NCI-H345 treated with DMSO at 0.1 percent for 48 hours (cell line): ENCODE data around the gene SLC9A3.

Experiments
- DNase-seq: peaks from one replicate; lab custom pipeline; 2025; ENCODE audit not compliant: unreplicated experiment; lab: John Stamatoyannopoulos, UW

Gene SLC9A3

DNA sequence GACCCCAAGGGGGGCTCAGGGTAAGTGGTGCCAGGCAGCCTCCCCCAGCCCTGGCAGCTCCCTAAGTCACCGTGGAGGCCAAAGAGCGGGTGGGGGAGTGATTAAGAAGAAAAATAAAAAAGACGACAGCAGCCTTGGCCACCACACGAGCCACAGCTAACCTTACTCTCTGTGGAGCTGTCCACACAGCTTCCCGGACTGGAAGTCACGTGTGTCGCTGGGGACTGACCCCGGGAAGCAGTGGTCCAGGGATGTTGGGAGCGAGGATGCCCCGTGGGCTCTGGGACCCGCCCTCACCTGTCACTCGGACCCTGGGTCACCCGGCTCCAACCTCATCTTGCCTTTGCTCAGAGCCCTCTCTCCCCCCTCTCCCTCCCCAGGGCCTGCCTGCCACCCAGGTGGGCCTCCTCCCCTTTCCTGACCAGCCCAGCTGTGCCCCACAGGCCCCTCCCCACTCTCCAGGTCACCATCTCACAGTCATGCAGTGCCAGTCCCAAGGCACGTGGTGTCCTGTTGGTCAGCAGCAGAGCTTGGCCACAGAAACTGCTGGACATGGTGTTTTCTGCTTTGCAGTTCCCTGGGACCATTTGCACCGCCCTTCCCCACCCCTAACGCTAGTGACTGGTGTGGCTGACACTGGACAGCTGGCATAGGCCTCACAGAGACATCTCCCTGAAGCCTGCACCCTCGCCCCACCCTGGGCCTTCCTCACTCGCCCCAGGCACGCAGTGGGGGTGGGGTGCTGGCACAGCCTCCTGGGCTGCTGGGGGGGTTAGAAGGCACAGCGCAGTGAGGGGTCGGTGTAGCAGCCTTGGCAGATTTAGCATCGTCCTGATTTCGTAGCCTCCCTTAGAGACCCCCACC, 91.1 kb downstream of the SLC9A3 start:
- no peak for DNase-seq

GRCh38 chr5:432201-432927, 91.9 kb downstream of the SLC9A3 start:
- DNase-seq = no peak

- DNase-seq = no peak
These were observed 92.6 kb downstream of the SLC9A3 start for GRCh38 chr5:431711-432050.

DNA sequence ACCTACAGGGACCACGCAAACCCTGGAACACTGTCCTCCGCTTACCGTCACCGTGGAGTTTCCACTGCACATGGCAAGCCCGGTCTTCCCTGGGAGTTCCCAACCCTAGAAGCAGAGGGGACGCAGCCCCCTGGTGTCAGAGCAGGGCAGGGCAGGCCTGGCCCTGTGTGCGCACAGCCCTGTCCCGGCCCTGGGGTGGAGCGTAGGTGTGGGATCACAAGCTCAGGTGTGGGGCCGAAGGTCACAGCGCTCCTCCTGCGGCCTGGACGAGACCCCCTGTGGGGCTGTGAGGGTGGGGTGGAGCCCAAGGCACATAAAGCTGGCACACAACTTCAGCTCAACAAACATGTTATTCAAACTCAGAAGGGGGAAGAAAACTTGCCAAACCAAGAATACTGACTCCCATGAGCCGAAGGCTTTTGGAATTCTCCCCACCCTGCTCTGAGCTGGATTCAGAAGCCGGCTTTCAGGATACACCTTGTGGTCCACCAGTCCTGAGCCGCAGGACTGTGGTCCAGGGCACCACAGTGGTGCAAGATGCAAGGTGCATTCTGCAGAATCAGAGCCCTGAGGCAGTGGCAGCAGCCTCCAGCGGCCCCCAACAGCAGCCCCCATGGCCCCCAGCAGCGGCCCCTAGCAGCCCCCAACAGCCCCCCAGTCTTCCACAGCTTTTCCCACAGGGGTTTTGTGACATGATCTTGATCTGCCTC, 93.1 kb downstream of the SLC9A3 start:
- DNase-seq = peak; percentile 21

GRCh38 chr5:430214-430925, 93.9 kb downstream of the SLC9A3 start:
- no peak for DNase-seq

GRCh38 chr5:429453-430188, 94.6 kb downstream of the SLC9A3 start:
- DNase-seq = no peak

GRCh38 chr5:428754-429452, 95.3 kb downstream of the SLC9A3 start:
- no peak for DNase-seq

DNA sequence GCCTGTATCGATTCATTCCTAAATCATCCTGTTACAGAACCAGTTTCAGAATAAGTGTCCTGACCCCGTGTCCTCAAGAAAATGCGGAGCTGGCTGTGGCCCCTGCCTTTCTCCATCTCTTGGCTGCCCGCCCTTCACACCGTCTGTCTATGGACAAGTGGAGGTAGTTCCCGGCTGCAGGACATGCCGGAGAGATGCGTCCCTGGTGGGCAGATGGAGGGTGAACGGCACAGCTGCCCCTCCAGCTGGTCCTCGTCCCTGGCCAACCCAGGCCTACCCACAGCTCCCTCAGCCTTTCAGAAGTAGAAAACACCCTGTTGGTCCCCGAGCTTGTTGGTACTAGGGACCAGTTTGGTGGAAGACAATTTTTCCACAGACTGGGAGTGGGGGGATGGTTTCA, 96.0 kb downstream of the SLC9A3 start:
- no peak for DNase-seq

DNA sequence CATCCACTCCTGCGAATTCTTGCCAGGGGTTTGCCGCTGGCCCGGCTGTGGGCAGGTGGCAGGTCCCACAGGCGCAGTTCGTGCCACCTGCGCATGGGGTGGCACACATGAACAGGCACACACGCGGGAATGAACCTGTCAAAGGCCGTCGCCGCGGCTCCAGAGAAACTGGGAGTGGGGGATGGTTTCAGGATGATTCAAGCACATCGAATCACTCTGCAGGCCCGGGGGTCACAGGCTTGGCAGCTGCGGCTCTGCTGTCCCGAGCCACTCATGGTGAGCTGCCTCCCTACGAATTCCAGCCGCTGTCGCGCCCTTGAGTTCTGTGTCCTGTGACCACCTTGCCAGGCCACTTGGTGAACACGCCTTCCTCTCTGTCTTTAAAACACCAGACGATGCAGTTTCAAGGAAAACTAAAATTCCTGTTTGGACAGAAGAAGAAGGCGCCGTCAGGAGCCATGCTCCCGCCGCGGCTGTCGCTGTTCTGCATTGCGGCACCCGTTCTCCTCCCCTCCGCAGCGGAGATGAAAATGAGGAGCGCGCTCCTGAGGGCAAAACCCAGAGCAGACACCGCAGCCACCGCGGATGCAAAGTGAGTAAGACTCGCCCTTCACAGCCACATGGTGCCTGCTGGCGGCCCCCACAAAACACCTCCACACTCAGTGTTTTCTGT, 96.7 kb downstream of the SLC9A3 start:
- no peak for DNase-seq

DNA sequence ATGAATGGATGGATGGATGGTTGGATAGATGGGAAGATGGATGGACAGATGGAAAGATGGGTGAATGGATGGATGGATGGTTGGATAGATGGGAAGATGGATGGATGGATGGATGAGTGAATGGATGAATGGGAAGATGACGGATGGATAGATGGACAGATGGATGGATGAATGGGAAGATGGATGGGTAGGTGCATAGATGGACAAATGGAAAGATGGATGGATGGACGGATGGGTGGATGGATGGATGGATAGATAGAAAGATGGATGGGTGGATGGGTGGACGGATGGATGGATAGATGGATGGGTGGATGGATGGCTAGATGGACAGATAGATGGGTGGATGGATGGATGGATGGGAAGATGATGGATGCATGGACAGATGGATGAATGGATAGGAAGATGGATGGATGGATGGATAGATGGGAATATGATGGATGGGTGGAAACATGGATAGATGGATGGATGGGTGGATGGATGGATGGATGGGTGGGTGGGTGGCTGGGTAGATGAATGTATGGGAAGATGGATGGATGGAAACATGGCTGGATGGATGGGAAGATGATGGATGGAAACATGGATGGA, 97.8 kb downstream of the SLC9A3 start:
- no peak for DNase-seq

- DNase-seq = no peak
These were observed 98.5 kb downstream of the SLC9A3 start for GRCh38 chr5:425714-426113.

DNA sequence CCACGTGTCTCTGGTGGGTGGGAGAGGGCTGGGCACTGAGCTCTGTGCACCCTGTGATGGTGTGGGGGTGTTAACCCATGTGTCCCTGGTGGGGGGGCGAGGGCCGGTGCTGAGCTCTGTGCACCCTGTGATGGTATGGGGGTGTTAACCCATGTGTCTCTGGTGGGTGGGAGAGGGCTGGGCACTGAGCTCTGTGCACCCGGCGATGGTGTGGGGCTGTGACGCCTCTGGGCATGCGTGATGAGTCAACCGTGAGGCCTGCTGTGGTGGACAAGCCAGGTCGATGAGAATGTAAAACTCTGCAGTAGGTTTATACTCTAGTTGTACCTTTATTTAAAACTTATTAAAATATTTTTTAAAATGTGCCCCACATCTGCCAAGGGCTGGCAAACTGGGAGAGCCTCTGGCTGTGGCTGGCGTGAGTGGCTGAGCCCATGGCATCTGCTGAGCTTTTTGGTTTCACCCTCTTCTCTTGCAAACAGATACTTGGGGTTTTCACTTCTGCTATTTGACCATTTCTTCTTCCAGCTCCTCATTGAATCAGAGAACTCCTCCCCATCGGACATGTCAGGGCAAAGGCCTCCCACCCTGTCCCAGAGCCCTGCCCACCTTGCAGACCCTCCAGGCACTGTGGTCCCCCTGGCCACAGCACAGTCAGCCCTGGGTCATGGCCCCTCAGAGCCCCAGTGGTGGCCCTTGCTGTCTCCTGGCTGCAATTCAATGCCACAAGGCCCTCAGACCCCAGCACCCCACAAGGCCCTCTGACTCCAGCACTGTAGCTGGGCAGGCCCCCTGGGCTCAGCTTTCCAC, 99.7 kb downstream of the SLC9A3 start:
- DNase-seq = no peak

DNA sequence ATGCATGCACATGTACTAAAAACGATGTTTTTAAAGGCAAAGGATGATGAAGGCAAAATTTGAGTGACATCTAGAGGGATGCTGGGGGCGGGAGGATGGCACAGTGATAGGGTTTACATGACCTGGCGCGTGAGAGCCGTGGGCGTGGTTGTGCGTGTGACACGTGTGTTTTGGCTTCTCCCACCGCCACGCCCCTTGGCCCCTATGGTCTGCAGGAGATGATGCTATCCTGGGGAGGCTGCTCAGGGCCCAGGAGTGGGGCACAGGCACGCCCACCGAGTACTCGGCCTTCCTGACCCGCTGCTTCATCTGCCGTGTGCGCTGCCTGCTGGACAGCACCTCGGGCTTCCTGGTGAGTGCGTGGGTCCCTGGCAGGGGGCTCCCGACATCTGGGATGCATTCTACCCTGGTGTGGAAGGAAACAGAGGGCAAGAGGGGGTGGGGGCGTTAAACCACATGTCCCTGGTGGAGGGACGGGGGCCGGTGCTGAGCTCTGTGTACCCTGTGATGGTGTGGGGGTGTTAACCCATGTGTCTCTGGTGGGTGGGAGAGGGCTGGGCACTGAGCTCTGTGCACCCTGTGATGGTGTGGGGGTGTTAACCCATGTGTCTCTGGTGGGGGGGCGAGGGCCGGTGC, 100.5 kb downstream of the SLC9A3 start:
- no peak for DNase-seq

- no peak for DNase-seq
These were observed 101.0 kb downstream of the SLC9A3 start for GRCh38 chr5:423233-423565.

- no peak for DNase-seq
These were observed 101.7 kb downstream of the SLC9A3 start for GRCh38 chr5:422323-423232.

- no peak for DNase-seq
These were observed 102.3 kb downstream of the SLC9A3 start for GRCh38 chr5:421901-422300.
